IPS-20b (cell line): ENCODE measurements around the gene ZFAND2B.

ENCODE experiments used
- H3K27ac ChIP-seq: one replicate; pipeline ENCODE4 v1.5.1; 2013; ENCODE audit warnings: low read length
- H3K27me3 ChIP-seq: 2 replicates; pipeline ENCODE4 v1.6.1; 2013; ENCODE audit warnings: mild to moderate bottlenecking, low read length, inconsistent platforms; ENCODE audit not compliant: insufficient read depth
- H3K36me3 ChIP-seq: 2 replicates; pipeline ENCODE4 v1.6.1; 2013; ENCODE audit warnings: low read depth, mild to moderate bottlenecking, inconsistent platforms, low read length, moderate library complexity; ENCODE audit not compliant: insufficient read depth
- H3K4me1 ChIP-seq: 2 replicates; pipeline ENCODE4 v1.6.1; 2013; ENCODE audit warnings: mild to moderate bottlenecking, control low read depth, inconsistent platforms, low read length, moderate library complexity; ENCODE audit not compliant: insufficient read depth
- H3K4me3 ChIP-seq: 2 replicates; pipeline ENCODE4 v1.5.1; 2013; ENCODE audit warnings: mild to moderate bottlenecking, low read length, inconsistent platforms
- H3K9ac ChIP-seq: 2 replicates; pipeline ENCODE4 v1.6.1; 2013; ENCODE audit warnings: low read depth, mild to moderate bottlenecking, inconsistent platforms, low read length, moderate library complexity
- H3K9me3 ChIP-seq: 2 replicates; pipeline ENCODE4 v1.6.1; 2013; ENCODE audit warnings: mild to moderate bottlenecking, low read depth, low read length, inconsistent platforms; ENCODE audit not compliant: insufficient read depth

Gene ZFAND2B

GRCh38 chr2:219206328-219207133 lies at the start of gene ZFAND2B:
ZFAND2B (plus strand) TSS chr2:219206782; CDS start chr2:219206988, 206 bp downstream.
- Histone ChIP-seq H3K27me3 (no peaks in the 10 kb centered on the region), H3K9me3 (no peaks in the 10 kb centered on the region), H3K4me3 (peak within 1 kb of the TSS; percentile 84), H3K27ac (no peak within 1 kb of the TSS), H3K9ac (peak within 1 kb of the TSS; percentile 75), H3K4me1 (peaks cover 4% of the 10 kb centered on the region; the same call in 1 of the 2 replicates), H3K36me3 (peaks cover 31% of the 10 kb centered on the region; the same call in 1 of the 2 replicates)

- Histone ChIP-seq H3K4me3 (no peak overlapping the region; the same call in 1 of the 2 replicates), H3K4me1 (peaks cover 2% of the 10 kb centered on the region; the same call in 1 of the 2 replicates), H3K9me3 (no peaks in the 10 kb centered on the region), H3K36me3 (peaks cover 28% of the 10 kb centered on the region), H3K27me3 (peaks cover 6% of the 10 kb centered on the region), H3K27ac (no peak overlapping the region), H3K9ac (no peak overlapping the region)
Observed at GRCh38 chr2:219157396-219157795, 49.2 kb upstream of the ZFAND2B start.

- Histone ChIP-seq H3K4me1 (peaks cover 2% of the 10 kb centered on the region; the same call in 1 of the 2 replicates), H3K27me3 (peaks cover 12% of the 10 kb centered on the region), H3K27ac (no peak overlapping the region), H3K9me3 (no peaks in the 10 kb centered on the region), H3K4me3 (no peak overlapping the region), H3K36me3 (peaks cover 28% of the 10 kb centered on the region), H3K9ac (no peak overlapping the region)
Observed at GRCh38 chr2:219158025-219158424, 48.6 kb upstream of the ZFAND2B start.

- Histone ChIP-seq H3K36me3 (peaks cover 28% of the 10 kb centered on the region), H3K9ac (no peak overlapping the region), H3K4me1 (peaks cover 2% of the 10 kb centered on the region; the same call in 1 of the 2 replicates), H3K4me3 (no peak overlapping the region), H3K27me3 (peaks cover 13% of the 10 kb centered on the region), H3K9me3 (no peaks in the 10 kb centered on the region), H3K27ac (no peak overlapping the region)
Observed at GRCh38 chr2:219158586-219158985, 48.0 kb upstream of the ZFAND2B start.

GRCh38 chr2:219159771-219160185 lies 46.8 kb upstream of the ZFAND2B start:
- no peak overlapping the region for H3K27ac ChIP-seq
- peaks cover 20% of the 10 kb centered on the region for H3K36me3 ChIP-seq
- peaks cover 2% of the 10 kb centered on the region; the same call in 1 of the 2 replicates for H3K4me1 ChIP-seq
- H3K9me3 ChIP-seq: no peaks in the 10 kb centered on the region
- H3K4me3 ChIP-seq: peak overlapping the region; percentile 68
- H3K27me3 ChIP-seq: peaks cover 13% of the 10 kb centered on the region
- H3K9ac ChIP-seq: peak overlapping the region; percentile 81; the same call in 1 of the 2 replicates

GRCh38 chr2:219160186-219161017 lies 46.2 kb upstream of the ZFAND2B start, which contains the start of gene NHEJ1:
NHEJ1 (minus strand) TSS chr2:219160815; CDS start chr2:219158362, 2,453 bp downstream.
- Histone ChIP-seq H3K9ac (peak within 1 kb of the TSS; percentile 81; the same call in 1 of the 2 replicates), H3K9me3 (no peaks in the 10 kb centered on the region), H3K4me1 (peaks cover 2% of the 10 kb centered on the region; the same call in 1 of the 2 replicates), H3K36me3 (peaks cover 20% of the 10 kb centered on the region), H3K27ac (no peak within 1 kb of the TSS), H3K27me3 (peaks cover 13% of the 10 kb centered on the region), H3K4me3 (peak within 1 kb of the TSS; percentile 68)

- H3K9ac ChIP-seq: peak overlapping the region; percentile 81; the same call in 1 of the 2 replicates
- H3K36me3 ChIP-seq: peaks cover 20% of the 10 kb centered on the region
- no peaks in the 10 kb centered on the region for H3K9me3 ChIP-seq
- H3K4me3 ChIP-seq: peak overlapping the region; percentile 68
- no peak overlapping the region for H3K27ac ChIP-seq
- H3K4me1 ChIP-seq: peaks cover 2% of the 10 kb centered on the region; the same call in 1 of the 2 replicates
- H3K27me3 ChIP-seq: peaks cover 13% of the 10 kb centered on the region
Observed at GRCh38 chr2:219161097-219161496, 45.5 kb upstream of the ZFAND2B start.

GRCh38 chr2:219163156-219163555 lies 43.4 kb upstream of the ZFAND2B start:
- peaks cover 13% of the 10 kb centered on the region for H3K27me3 ChIP-seq
- peaks cover under 1% of the 10 kb centered on the region; the same call in 1 of the 2 replicates for H3K36me3 ChIP-seq
- H3K9ac ChIP-seq: no peak overlapping the region
- H3K27ac ChIP-seq: no peak overlapping the region
- H3K4me1 ChIP-seq: peaks cover 2% of the 10 kb centered on the region; the same call in 1 of the 2 replicates
- H3K4me3 ChIP-seq: no peak overlapping the region
- no peaks in the 10 kb centered on the region for H3K9me3 ChIP-seq

- Histone ChIP-seq H3K27ac (no peak overlapping the region), H3K4me1 (peaks cover 2% of the 10 kb centered on the region; the same call in 1 of the 2 replicates), H3K4me3 (no peak overlapping the region), H3K27me3 (peaks cover 13% of the 10 kb centered on the region), H3K9me3 (no peaks in the 10 kb centered on the region), H3K9ac (no peak overlapping the region), H3K36me3 (no peaks in the 10 kb centered on the region)
Observed at GRCh38 chr2:219165058-219165911, 41.3 kb upstream of the ZFAND2B start.

- Histone ChIP-seq H3K4me3 (no peak overlapping the region), H3K27me3 (peaks cover under 1% of the 10 kb centered on the region; the same call in 1 of the 2 replicates)
Observed at GRCh38 chr2:219167997-219168396, 38.6 kb upstream of the ZFAND2B start.

More at GRCh38 chr2:219167997-219168396, 38.6 kb upstream of the ZFAND2B start:
- H3K9ac ChIP-seq: no peak overlapping the region
- H3K36me3 ChIP-seq: no peaks in the 10 kb centered on the region
- H3K9me3 ChIP-seq: no peaks in the 10 kb centered on the region
- H3K27ac ChIP-seq: no peak overlapping the region
- H3K4me1 ChIP-seq: no peaks in the 10 kb centered on the region
